AG04450 (cell line): ENCODE data around the gene GPAM. TPM values are rescaled to one million over a fixed set of nuclear protein-coding genes. Genes with fewer than 3 reads are reported as not detected.

Experiments
- CTCF ChIA-PET: fragments of 300-600, 350-600 bp; formaldehyde crosslinking; extraction: SDS; loops from one replicate; lab custom pipeline; 2022; ENCODE audit warnings: antibody characterized with exemption, inconsistent platforms; lab: Charles Lee
- POLR2A ChIA-PET: fragments of 350-600 bp; formaldehyde crosslinking; extraction: SDS; loops from one replicate; lab custom pipeline; 2021; ENCODE audit warnings: antibody characterized with exemption, inconsistent platforms; lab: Yijun Ruan, JAX
- DNase-seq: peaks from one replicate; pipeline ENCODE4 v3.0.0-alpha.2; 2011; ENCODE audit warnings: low read depth, low spot score
- H3K27ac ChIP-seq: one replicate; pipeline ENCODE4 v1.5.1; 2012; ENCODE audit warnings: low read depth, low read length, control low read depth
- H3K27me3 ChIP-seq: one replicate; pipeline ENCODE4 v1.6.0; 2012; ENCODE audit warnings: low read length; ENCODE audit not compliant: control insufficient read depth, insufficient read depth
- H3K4me3 ChIP-seq: 2 replicates; pipeline ENCODE4 v1.5.1; 2011; ENCODE audit warnings: mild to moderate bottlenecking, low read depth, low read length, control low read depth
- H3K9me3 ChIP-seq: 2 replicates; pipeline ENCODE4 v1.5.1; 2012; ENCODE audit warnings: low read length; ENCODE audit not compliant: control insufficient read depth, insufficient read depth
- CTCF ChIP-seq: IDR thresholded peaks from 2 replicates; pipeline ENCODE4 v1.5.1; 2011; ENCODE audit warnings: low read depth, low read length, control low read depth, inconsistent platforms
- polyA plus RNA-seq: library from polyadenylated mRNA; depleted of rRNA; stranded (reverse); fragments of >200 nt; gene quantifications from 2 replicates; pipeline ENCODE4 v1.2.3, GENCODE V29; 2011

Gene GPAM
- polyA plus RNA-seq, 1 experiment, result 10.6 TPM

DNA sequence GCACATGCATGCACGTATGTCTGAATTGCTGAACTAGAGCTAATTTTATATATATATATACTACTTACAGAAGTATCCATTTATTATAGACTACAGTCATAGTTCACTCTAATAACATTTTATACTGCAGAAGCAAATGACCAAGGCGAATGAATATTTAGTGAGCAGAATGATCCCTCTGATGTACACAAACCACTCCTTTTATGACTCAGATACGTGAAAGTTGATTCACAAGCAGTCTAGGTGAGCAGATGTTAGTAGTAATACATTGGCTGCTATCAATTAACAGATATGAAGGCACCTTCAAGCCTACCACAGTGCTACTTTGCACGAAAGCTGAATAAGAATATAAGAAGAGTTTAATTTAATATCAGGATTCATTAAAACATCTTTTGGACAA, 10.4 kb downstream of the GPAM start:
- Histone ChIP-seq H3K4me3 (no peak overlapping the region), H3K27ac (no peak overlapping the region), H3K9me3 (no peaks in the 10 kb centered on the region), H3K27me3 (no peaks in the 10 kb centered on the region)
- CTCF ChIA-PET, result interaction anchor here (3.7 to 6.3 kb wide), 2 partner anchors 36 to 134 kb away, joined by 23 to 31 read pairs; no protein-coding TSS in a partner anchor
- no peak for TF ChIP-seq CTCF
- POLR2A ChIA-PET, result no interaction called here
- no peak for DNase-seq

GRCh38 chr10:112168733-112169132, 14.8 kb downstream of the GPAM start:
- no peak overlapping the region for H3K4me3 ChIP-seq
- no peaks in the 10 kb centered on the region for H3K27me3 ChIP-seq
- DNase-seq, result no peak
- no peaks in the 10 kb centered on the region for H3K9me3 ChIP-seq
- CTCF ChIA-PET, result interaction anchor here (3.4 to 6.3 kb wide), 3 partner anchors 31 to 146 kb away, joined by 11 to 31 read pairs (median 17); no protein-coding TSS in a partner anchor
- POLR2A ChIA-PET, result no interaction called here
- no peak overlapping the region for H3K27ac ChIP-seq
- no peak for TF ChIP-seq CTCF

- TF ChIP-seq CTCF, result no peak
- H3K9me3 ChIP-seq, result no peaks in the 10 kb centered on the region
- ChIA-PET POLR2A (no interaction called here), CTCF (interaction anchor here (0.9 to 3.6 kb wide), 2 partner anchors 29 to 268 kb away, joined by 3 to 17 read pairs; no protein-coding TSS in a partner anchor)
- no peaks in the 10 kb centered on the region for H3K27me3 ChIP-seq
- DNase-seq, result no peak
- H3K4me3 ChIP-seq, result no peak overlapping the region
- H3K27ac ChIP-seq, result no peak overlapping the region
Measured at GRCh38 chr10:112166800-112167199, 16.8 kb downstream of the GPAM start.

DNA sequence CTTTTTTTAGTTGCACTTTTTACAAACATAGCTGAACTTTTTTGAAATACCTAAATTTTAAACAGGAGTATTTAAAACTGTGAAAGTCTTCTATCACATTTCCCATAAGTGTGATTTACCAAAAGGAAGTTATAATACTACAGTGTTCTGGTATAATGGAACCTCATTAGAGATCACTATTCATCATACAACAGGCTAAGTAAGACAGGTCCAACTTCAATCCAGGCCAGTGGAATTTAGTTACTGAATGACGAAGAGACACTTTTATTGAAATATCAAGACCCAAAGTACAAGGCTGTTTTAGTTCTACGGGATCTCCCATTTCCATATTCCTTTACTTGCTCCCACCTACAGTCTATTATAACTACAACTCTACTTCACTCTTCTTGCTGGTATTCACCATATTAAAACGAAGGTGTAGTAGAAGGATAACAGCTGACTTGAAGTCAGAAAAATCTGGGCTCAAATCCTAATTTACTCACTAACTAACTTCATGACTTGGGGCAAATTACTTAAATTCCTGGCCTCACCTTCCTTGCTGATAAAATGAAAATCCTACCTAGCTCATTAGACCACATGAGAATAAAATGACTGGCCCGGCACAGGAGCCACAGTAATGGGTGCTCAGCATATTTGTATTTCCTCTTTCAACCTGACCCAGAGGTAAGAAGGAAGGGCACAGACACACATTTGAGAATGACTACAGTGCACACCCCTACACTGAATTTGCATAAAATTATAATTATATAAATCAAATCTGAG, 21.6 kb downstream of the GPAM start:
- TF ChIP-seq CTCF, result no peak
- Histone ChIP-seq H3K27me3 (no peaks in the 10 kb centered on the region), H3K4me3 (no peak overlapping the region), H3K9me3 (no peaks in the 10 kb centered on the region), H3K27ac (no peak overlapping the region)
- ChIA-PET CTCF (interaction anchor here (0.7 to 4.2 kb wide), 2 partner anchors 10 to 24 kb away, joined by 3 to 29 read pairs; no protein-coding TSS in a partner anchor), POLR2A (no interaction called here)
- no peak for DNase-seq

GRCh38 chr10:112160834-112161233, 22.7 kb downstream of the GPAM start:
- POLR2A ChIA-PET, result no interaction called here
- TF ChIP-seq CTCF, result no peak
- no peak overlapping the region for H3K4me3 ChIP-seq
- CTCF ChIA-PET, result interaction anchor here (1.2 to 4.2 kb wide), 2 partner anchors 23 to 147 kb away, joined by 5 to 29 read pairs; no protein-coding TSS in a partner anchor
- no peak for DNase-seq
- H3K9me3 ChIP-seq, result no peaks in the 10 kb centered on the region
- no peak overlapping the region for H3K27ac ChIP-seq
- no peaks in the 10 kb centered on the region for H3K27me3 ChIP-seq
